HEK293 (cell line): Measurements from ENCODE around the gene PROSER3.

ENCODE experiments used
- CTCF ChIA-PET: fragments of 350-600 bp; formaldehyde crosslinking; extraction: SDS; loops from one replicate; lab custom pipeline; 2021; ENCODE audit warnings: antibody characterized with exemption; lab: Yijun Ruan, JAX
- POLR2A ChIA-PET: fragments of 300-600 bp; formaldehyde crosslinking; extraction: SDS; loops from one replicate; lab custom pipeline; 2020; ENCODE audit warnings: antibody characterized with exemption, inconsistent platforms; lab: Yijun Ruan, JAX
- H3K27ac ChIP-seq: fragments of 200-500 bp; sonication (Bioruptor generic); 2 replicates; pipeline ENCODE4 v1.5.1; 2014; ENCODE audit warnings: low read depth, low read length, control low read depth, inconsistent platforms; ENCODE audit errors: extremely low read depth
- H3K36me3 ChIP-seq, 2 experiments: fragments of 200-500 bp in 1 of 2; sonication (Bioruptor generic) in 1 of 2; 1 replicate in 1 of 2; 2 replicates in 1 of 2; pipeline ENCODE4 v1.5.1; 2014 to 2017; ENCODE audit warnings: inconsistent platforms in 2 of 2, low read length in 2 of 2; ENCODE audit not compliant: control insufficient read depth in 2 of 2, insufficient read depth in 1 of 2
- H3K4me1 ChIP-seq: fragments of 200-500 bp; sonication (Bioruptor generic); 2 replicates; pipeline ENCODE4 v1.5.1; 2014; ENCODE audit warnings: mild to moderate bottlenecking, low read length, inconsistent platforms; ENCODE audit not compliant: control insufficient read depth, insufficient read depth
- H3K4me3 ChIP-seq: 2 replicates; pipeline ENCODE4 v1.5.1; 2011; ENCODE audit warnings: low read depth, mild to moderate bottlenecking, control low read depth, low read length, moderate library complexity
- H3K9me3 ChIP-seq: fragments of 200-500 bp; sonication (Bioruptor generic); 2 replicates; pipeline ENCODE4 v1.5.1; 2014; ENCODE audit warnings: low read depth, low read length, inconsistent platforms; ENCODE audit not compliant: control insufficient read depth, insufficient read depth
- CTCF ChIP-seq: fragments of 450-650 bp; formaldehyde crosslinking; IDR thresholded peaks from 2 replicates; pipeline ENCODE4 v1.5.1; 2016; ENCODE audit warnings: missing biosample characterization, missing genetic modification characterization
- GLIS1 ChIP-seq: fragments of 450-650 bp; formaldehyde crosslinking; IDR thresholded peaks from 2 replicates; pipeline ENCODE4 v1.5.1; 2016; ENCODE audit warnings: missing biosample characterization, missing genetic modification characterization
- GLIS2 ChIP-seq: fragments of 450-650 bp; formaldehyde crosslinking; IDR thresholded peaks from 2 replicates; pipeline ENCODE4 v1.5.1; 2016; ENCODE audit warnings: missing biosample characterization, missing genetic modification characterization
- HOXA7 ChIP-seq: sonication (generic); formaldehyde crosslinking; IDR thresholded peaks from 2 replicates; pipeline ENCODE4 v1.8.1; 2022; ENCODE audit warnings: missing genetic modification reagents, borderline replicate concordance
- HOXC10 ChIP-seq: sonication (generic); formaldehyde crosslinking; IDR thresholded peaks from 2 replicates; pipeline ENCODE4 v1.8.1; 2023; ENCODE audit warnings: mild to moderate bottlenecking, missing genetic modification reagents
- MZF1 ChIP-seq: fragments of 450-650 bp; formaldehyde crosslinking; IDR thresholded peaks from 2 replicates; pipeline ENCODE4 v1.5.1; 2017; ENCODE audit warnings: missing biosample characterization, missing genetic modification characterization, borderline replicate concordance
- OVOL3 ChIP-seq: fragments of 450-650 bp; formaldehyde crosslinking; IDR thresholded peaks from 2 replicates; pipeline ENCODE4 v1.5.1; 2016; ENCODE audit warnings: missing biosample characterization, missing genetic modification characterization
- ZBTB48 ChIP-seq: fragments of 450-650 bp; formaldehyde crosslinking; IDR thresholded peaks from 2 replicates; pipeline ENCODE4 v1.5.1; 2016; ENCODE audit warnings: missing biosample characterization, missing genetic modification characterization
- ZFP69B ChIP-seq: fragments of 450-650 bp; formaldehyde crosslinking; IDR thresholded peaks from 2 replicates; pipeline ENCODE4 v1.5.1; 2016; ENCODE audit warnings: missing biosample characterization, missing genetic modification characterization
- ZNF133 ChIP-seq: fragments of 450-650 bp; formaldehyde crosslinking; IDR thresholded peaks from 2 replicates; pipeline ENCODE4 v1.5.1; 2016; ENCODE audit warnings: missing biosample characterization, missing genetic modification characterization
- ZNF16 ChIP-seq: fragments of 450-650 bp; formaldehyde crosslinking; IDR thresholded peaks from 2 replicates; pipeline ENCODE4 v1.5.1; 2016; ENCODE audit warnings: low read depth, missing biosample characterization, missing genetic modification characterization
- ZNF221 ChIP-seq: fragments of 450-650 bp; formaldehyde crosslinking; IDR thresholded peaks from 2 replicates; pipeline ENCODE4 v1.5.1; 2017; ENCODE audit warnings: missing biosample characterization, missing genetic modification characterization, borderline replicate concordance
- ZNF248 ChIP-seq: fragments of 450-650 bp; formaldehyde crosslinking; IDR thresholded peaks from 2 replicates; pipeline ENCODE4 v1.5.1; 2017; ENCODE audit warnings: missing biosample characterization, missing genetic modification characterization
- ZNF335 ChIP-seq: fragments of 450-650 bp; formaldehyde crosslinking; conservative IDR thresholded peaks from 2 replicates; pipeline ENCODE4 v1.5.1; 2016; ENCODE audit warnings: missing biosample characterization, missing genetic modification characterization
- ZNF350 ChIP-seq: fragments of 450-650 bp; formaldehyde crosslinking; IDR thresholded peaks from 2 replicates; pipeline ENCODE4 v1.5.0; 2017; ENCODE audit warnings: missing biosample characterization, mild to moderate bottlenecking, missing genetic modification characterization
- ZNF37A ChIP-seq: fragments of 450-650 bp; IDR thresholded peaks from 2 replicates; pipeline ENCODE4 v1.5.1; 2018; ENCODE audit warnings: missing biosample characterization, missing genetic modification characterization
- ZNF423 ChIP-seq: fragments of 450-650 bp; formaldehyde crosslinking; IDR thresholded peaks from 2 replicates; pipeline ENCODE4 v1.5.1; 2016; ENCODE audit warnings: missing biosample characterization, missing genetic modification characterization
- ZNF513 ChIP-seq: fragments of 450-650 bp; IDR thresholded peaks from 2 replicates; pipeline ENCODE4 v1.5.1; 2018; ENCODE audit warnings: missing biosample characterization, missing genetic modification characterization
- ZNF561 ChIP-seq: fragments of 450-650 bp; IDR thresholded peaks from 2 replicates; pipeline ENCODE4 v1.5.1; 2018; ENCODE audit warnings: missing biosample characterization, missing genetic modification characterization, borderline replicate concordance
- ZNF571 ChIP-seq: fragments of 450-650 bp; formaldehyde crosslinking; IDR thresholded peaks from 2 replicates; pipeline ENCODE4 v1.5.0; 2017; ENCODE audit warnings: missing biosample characterization, missing genetic modification characterization
- ZNF600 ChIP-seq: fragments of 450-650 bp; formaldehyde crosslinking; IDR thresholded peaks from 2 replicates; pipeline ENCODE4 v1.5.1; 2016; ENCODE audit warnings: missing biosample characterization, missing genetic modification characterization
- ZNF626 ChIP-seq: fragments of 450-650 bp; sonication (Bioruptor Pico); formaldehyde crosslinking; IDR thresholded peaks from 2 replicates; pipeline ENCODE4 v1.5.1; 2018; ENCODE audit warnings: missing biosample characterization, missing genetic modification characterization, inconsistent platforms
- ZNF654 ChIP-seq: fragments of 450-650 bp; formaldehyde crosslinking; IDR thresholded peaks from 2 replicates; pipeline ENCODE4 v1.5.1; 2016; ENCODE audit warnings: low read depth, missing biosample characterization, missing genetic modification characterization
- ZNF777 ChIP-seq: fragments of 450-650 bp; formaldehyde crosslinking; IDR thresholded peaks from 2 replicates; pipeline ENCODE4 v1.5.1; 2017; ENCODE audit warnings: missing biosample characterization, missing genetic modification characterization, borderline replicate concordance
- TF ChIP-seq, protein P1 (sequence below): fragments of 450-650 bp; formaldehyde crosslinking; IDR thresholded peaks from 2 replicates; pipeline ENCODE4 v1.5.1; 2016; ENCODE audit warnings: missing biosample characterization, missing genetic modification characterization
- TF ChIP-seq, protein P2 (sequence below): fragments of 450-650 bp; formaldehyde crosslinking; IDR thresholded peaks from 2 replicates; pipeline ENCODE4 v1.5.1; 2016; ENCODE audit warnings: missing biosample characterization, missing genetic modification characterization, borderline replicate concordance
- TF ChIP-seq, protein P3 (sequence below): fragments of 450-650 bp; formaldehyde crosslinking; IDR thresholded peaks from 2 replicates; pipeline ENCODE4; 2016; ENCODE audit warnings: missing biosample characterization, missing genetic modification characterization

PROSER3 gene

GRCh38 chr19:35775046-35775297 is 17.0 kb downstream of the PROSER3 start:
- Histone ChIP-seq H3K27ac (no peak overlapping the region), H3K9me3 (no peaks in the 10 kb centered on the region), H3K4me1 (peaks cover 24% of the 10 kb centered on the region), H3K36me3 (peaks cover 17 to 26% of the 10 kb centered on the region in 2 experiments), H3K4me3 (peak overlapping the region; percentile 21)
- ChIA-PET CTCF (interaction anchor here (0.7 to 0.9 kb wide), 3 partner anchors 10 to 294 kb away, joined by 3 read pairs; partner anchors contain the start of genes PSENEN and U2AF1L4), POLR2A (interaction anchor here (2.6 to 3.8 kb wide), 4 partner anchors 13 to 34 kb away, joined by 7 to 39 read pairs (median 22); partner anchors contain the start of genes IGFLR1, LIN37, PSENEN and U2AF1L4)
- TF ChIP-seq HOXA7 (no peak), ZNF16 (no peak), ZNF248 (tag by site-specific recombination) (no peak), GLIS1 (tag by site-specific recombination) (peak; percentile 51; the same call in 1 of the 2 replicates), ZNF654 (tag by site-specific recombination) (no peak), ZNF335 (tag by site-specific recombination) (peak; percentile 61), ZNF600 (tag by site-specific recombination) (peak; percentile 87), ZNF561 (no peak), ZNF626 (tag by site-specific recombination) (no peak), GLIS2 (tag by site-specific recombination) (peak; percentile 97), MZF1 (no peak)
- TF ChIP-seq, protein P1, sequence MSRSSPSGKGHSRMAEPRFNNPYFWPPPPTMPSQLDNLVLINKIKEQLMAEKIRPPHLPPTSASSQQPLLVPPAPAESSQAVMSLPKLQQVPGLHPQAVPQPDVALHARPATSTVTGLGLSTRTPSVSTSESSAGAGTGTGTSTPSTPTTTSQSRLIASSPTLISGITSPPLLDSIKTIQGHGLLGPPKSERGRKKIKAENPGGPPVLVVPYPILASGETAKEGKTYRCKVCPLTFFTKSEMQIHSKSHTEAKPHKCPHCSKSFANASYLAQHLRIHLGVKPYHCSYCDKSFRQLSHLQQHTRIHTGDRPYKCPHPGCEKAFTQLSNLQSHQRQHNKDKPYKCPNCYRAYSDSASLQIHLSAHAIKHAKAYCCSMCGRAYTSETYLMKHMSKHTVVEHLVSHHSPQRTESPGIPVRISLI = no peak

- H3K4me3 ChIP-seq = peak within 1 kb of the TSS; percentile 59
- peak within 1 kb of the TSS; percentile 48; the same call in 1 of the 2 replicates for H3K27ac ChIP-seq
- CTCF ChIA-PET = no interaction called here
- H3K9me3 ChIP-seq = no peaks in the 10 kb centered on the region
- POLR2A ChIA-PET = interaction anchor here (0.9 to 3.8 kb wide), 5 partner anchors 8 to 34 kb away, joined by 3 to 39 read pairs (median 8); partner anchors contain the start of genes IGFLR1, LIN37, PSENEN and U2AF1L4
- peaks cover 22 to 25% of the 10 kb centered on the region in 2 experiments for H3K36me3 ChIP-seq
- H3K4me1 ChIP-seq = peaks cover 24% of the 10 kb centered on the region
- no peak for TF ChIP-seq ZFP69B
- no peak for TF ChIP-seq OVOL3 (tag by site-specific recombination)
- TF ChIP-seq ZNF513 (tag by site-specific recombination) = no peak
- no peak for TF ChIP-seq CTCF (tag by site-specific recombination)
- TF ChIP-seq ZNF777 (tag by site-specific recombination) = no peak
- no peak; the same call in 1 of the 2 replicates for TF ChIP-seq ZNF221
- TF ChIP-seq HOXC10 (CRISPR knock-in tag) = no peak
- TF ChIP-seq ZBTB48 (tag by site-specific recombination) = peak; percentile 79
- TF ChIP-seq, protein P2, sequence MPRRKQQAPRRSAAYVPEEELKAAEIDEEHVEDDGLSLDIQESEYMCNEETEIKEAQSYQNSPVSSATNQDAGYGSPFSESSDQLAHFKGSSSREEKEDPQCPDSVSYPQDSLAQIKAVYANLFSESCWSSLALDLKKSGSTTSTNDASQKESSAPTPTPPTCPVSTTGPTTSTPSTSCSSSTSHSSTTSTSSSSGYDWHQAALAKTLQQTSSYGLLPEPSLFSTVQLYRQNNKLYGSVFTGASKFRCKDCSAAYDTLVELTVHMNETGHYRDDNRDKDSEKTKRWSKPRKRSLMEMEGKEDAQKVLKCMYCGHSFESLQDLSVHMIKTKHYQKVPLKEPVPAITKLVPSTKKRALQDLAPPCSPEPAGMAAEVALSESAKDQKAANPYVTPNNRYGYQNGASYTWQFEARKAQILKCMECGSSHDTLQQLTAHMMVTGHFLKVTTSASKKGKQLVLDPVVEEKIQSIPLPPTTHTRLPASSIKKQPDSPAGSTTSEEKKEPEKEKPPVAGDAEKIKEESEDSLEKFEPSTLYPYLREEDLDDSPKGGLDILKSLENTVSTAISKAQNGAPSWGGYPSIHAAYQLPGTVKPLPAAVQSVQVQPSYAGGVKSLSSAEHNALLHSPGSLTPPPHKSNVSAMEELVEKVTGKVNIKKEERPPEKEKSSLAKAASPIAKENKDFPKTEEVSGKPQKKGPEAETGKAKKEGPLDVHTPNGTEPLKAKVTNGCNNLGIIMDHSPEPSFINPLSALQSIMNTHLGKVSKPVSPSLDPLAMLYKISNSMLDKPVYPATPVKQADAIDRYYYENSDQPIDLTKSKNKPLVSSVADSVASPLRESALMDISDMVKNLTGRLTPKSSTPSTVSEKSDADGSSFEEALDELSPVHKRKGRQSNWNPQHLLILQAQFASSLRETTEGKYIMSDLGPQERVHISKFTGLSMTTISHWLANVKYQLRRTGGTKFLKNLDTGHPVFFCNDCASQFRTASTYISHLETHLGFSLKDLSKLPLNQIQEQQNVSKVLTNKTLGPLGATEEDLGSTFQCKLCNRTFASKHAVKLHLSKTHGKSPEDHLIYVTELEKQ (tag by site-specific recombination) = no peak
- TF ChIP-seq, protein P3, sequence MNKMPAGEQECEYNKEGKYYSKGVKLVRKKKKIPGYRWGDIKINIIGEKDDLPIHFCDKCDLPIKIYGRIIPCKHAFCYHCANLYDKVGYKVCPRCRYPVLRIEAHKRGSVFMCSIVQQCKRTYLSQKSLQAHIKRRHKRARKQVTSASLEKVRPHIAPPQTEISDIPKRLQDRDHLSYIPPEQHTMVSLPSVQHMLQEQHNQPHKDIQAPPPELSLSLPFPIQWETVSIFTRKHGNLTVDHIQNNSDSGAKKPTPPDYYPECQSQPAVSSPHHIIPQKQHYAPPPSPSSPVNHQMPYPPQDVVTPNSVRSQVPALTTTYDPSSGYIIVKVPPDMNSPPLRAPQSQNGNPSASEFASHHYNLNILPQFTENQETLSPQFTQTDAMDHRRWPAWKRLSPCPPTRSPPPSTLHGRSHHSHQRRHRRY (tag by site-specific recombination) = no peak
- TF ChIP-seq ZNF133 (tag by site-specific recombination) = no peak
- TF ChIP-seq ZNF350 = no peak
- no peak for TF ChIP-seq ZNF571 (tag by site-specific recombination)
- no peak for TF ChIP-seq ZNF423 (tag by site-specific recombination)
- TF ChIP-seq ZNF37A (tag by site-specific recombination) = no peak
Measured at GRCh38 chr19:35775298-35776101, 17.5 kb downstream of the PROSER3 start, which contains the start of gene ARHGAP33. Gene ARHGAP33 (plus strand): TSS chr19:35775564. CDS start chr19:35775659, 95 bp downstream.
